Stimulated activated naive CD4-positive, alpha-beta T cell (primary cell): ENCODE measurements around the gene TNFRSF8.
"Not testable (repeated sequence)": the region's sequence is repeated elsewhere in the genome, so short reads cannot be mapped to it uniquely, and the experiment has no call there.

Source experiments
- DNase-seq, 6 experiments: peaks; one replicate each; lab custom pipeline; 2025; lab: John Stamatoyannopoulos, UW

Gene TNFRSF8

DNA sequence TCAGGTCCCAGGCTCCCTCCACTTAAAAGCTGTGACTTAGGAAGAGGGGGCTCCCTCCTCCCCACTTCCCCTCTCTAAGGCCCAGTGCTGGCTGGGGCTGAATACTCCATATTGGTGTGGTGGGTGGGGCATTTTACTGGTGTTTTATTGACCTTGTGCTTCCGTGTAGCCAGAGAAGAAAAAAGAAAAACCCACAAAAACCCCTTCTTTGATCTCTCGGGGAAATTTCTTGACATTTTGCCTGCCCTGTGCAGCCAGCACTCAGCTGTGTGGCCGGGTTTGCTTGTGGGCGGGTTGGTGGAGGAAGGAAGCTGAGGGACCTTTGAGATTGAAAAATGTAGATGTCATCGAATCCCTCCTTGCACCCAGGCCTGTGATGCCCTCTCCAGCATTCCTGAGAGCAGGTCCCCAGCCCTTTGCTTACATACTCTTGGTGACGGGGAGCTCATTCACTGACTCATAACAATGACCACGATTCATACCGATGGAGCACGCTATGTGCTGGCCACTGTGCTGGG is 24.8 kb downstream of the TNFRSF8 start:
- DNase-seq = peak in 2 of 6 experiments; percentile 10 to 14

DNA sequence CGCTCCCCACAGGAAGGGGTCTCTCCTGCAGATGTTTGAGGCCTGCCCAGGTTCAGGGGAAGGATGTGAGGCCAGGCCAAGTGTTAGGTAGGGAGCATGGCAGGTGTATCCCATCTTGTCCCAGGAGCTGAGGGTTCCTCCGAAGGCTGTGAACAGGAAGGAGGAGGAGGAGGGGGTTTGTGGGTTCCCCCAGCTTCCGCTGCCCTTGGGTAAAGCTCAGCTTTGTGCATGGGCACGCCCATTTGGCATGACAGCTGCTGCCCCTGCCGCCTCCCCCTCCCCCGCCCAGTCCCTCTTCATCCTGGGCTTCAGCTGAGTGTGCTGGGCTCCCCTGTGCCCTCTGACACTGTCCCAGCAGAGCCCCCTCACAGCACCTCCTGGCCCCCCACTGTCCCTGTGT is 25.5 kb downstream of the TNFRSF8 start:
- DNase-seq = peak in 4 of 6 experiments; percentile 20 to 32 (median 26)

DNA sequence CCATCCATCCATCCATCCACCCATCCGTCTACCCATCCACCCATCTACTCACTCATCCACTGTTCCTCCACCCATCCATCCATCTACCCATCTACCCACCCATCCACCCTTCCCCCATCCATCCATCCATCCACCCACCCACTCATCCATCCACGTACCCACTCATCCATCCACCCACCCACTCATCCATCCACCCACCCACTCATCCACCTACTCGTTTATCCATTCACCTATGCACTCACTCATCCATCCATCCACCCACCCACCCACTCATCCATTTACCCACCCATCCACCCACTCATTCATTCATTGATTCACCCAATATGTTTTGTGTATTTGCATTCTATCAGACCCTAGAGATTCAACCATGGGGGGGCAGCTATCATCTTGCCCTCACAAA is 27.2 kb downstream of the TNFRSF8 start:
- no peak for DNase-seq

DNA sequence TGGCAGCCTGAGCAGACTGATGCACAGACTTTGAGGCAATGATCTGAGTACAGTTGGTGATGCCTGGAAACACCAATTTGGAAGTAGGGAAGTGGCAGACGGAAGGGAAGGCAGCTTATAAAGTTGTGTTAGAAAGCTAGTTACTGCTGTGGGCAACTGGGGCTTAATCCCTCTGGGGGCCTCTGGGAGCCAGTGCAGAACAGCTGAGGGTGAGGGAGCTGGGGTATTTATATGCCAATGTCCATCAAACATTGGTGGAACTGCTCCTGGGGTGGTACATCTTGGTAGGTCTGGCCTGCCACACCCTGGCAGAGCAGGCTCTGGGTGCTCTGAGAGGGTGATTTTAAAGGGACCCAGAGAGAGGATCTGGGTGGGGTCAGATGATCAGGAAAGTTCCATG is 28.1 kb downstream of the TNFRSF8 start:
- DNase-seq = no peak

DNA sequence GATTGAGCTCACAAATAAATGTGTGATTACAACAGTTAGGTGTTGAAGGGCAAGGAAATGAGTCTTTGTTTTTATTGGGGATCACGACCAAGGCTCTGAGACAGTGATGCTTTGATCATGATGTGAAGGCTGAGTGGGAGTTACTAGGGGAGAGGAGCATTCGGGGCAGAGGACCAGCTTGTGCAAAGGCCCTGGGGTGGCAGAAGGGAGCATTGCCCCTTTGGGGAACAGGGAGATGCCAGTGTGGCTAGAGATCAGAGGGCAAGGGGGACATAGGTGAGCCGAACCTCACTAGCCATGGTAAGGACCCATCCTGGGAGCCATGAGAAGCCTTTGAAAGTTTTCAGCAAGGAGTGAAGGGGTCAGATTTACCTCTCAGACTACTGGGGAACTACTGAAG is 31.1 kb downstream of the TNFRSF8 start:
- no peak for DNase-seq

DNA sequence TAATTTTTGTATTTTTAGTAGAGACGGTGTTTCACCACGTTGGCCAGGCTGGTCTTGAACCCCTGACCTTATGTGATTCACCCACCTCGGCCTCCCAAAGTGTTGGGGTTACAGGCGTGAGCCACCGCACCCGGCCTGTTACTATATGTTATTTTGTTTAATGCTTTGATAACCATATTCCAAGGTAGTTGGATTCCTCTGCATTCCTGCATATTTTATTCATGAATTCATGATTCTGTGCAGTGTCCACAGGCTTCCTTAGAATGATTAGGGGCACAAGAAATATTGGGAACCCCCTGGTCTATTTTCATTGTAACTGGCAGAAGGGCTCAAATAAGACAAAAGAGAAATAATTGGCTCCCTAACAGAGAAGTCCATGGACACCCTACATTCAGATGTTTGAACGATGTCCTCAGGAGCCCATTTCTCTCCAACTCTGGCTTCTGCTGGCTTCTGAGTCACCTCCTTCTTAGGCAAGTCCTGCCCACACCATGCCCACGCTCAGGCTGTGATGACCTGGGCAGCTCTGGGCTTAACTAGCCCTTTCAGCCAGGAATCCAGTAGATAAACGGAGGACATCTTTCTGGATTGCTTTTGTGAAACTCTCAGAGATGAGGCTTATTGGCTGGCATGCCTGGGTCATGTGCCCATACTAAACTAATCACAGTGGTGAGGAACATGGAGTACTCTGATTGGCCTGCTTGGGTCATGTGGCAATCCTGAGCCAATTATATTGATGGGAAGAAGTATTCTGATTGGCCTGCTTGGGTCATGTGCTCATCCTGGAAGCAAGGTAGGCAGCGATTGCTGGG is 32.6 kb downstream of the TNFRSF8 start:
- DNase-seq = no peak

DNA sequence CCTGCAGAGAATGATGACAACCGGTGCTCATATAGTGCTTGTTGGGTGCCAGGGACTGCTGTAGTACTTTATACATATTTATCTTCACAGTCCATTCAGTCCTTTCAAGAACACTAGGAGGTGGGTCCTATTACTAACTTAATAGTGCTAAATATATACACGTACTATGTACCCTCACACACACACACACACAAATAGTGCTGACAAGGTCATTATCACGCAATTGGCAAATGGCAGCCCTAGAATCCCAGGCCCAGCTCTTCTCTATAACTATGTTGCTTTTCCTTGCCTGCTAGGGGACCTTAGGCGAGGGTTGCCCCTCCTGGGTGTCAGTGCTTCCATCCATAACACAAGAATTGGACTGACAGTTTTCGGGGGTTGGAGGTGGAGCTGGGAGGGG is 33.5 kb downstream of the TNFRSF8 start:
- DNase-seq = no peak

DNA sequence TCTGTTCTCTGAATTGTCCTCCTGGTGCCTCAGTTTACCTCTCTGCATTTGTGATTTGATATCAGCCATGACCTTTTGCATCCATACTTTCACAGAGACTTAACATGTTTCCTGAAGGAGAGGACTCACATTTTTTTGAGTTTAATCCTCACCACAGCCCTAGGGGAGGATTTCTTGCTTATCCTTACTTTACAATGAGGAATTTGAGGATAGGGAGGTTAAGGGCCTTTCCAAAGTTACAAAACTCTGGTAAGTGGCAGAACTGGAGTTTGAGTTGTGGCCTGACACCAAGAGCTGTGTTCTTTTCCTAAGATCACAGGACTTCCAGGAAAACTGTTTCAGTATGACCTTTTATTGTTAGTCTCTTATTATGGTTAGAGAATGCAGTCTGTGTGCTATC is 34.2 kb downstream of the TNFRSF8 start:
- no peak for DNase-seq

DNA sequence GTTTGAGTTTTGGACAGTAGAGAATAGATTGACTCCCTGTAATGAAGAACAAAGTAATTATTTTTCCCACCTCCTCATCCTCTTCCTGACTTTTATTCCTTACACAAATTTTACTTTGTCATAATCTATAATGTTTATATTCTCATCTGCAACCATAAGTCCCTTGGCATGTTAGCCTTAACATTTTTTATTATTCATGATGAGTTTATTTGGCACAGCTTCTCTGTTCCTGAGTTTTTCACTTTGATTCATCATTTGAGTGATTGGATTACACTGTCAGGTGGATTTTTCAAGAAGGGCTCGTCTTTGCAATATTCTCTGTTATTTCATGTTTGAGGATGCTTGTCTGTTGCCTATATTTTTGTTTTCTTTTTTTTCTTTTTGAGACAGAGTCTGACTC is 35.7 kb downstream of the TNFRSF8 start:
- DNase-seq = no peak

DNA sequence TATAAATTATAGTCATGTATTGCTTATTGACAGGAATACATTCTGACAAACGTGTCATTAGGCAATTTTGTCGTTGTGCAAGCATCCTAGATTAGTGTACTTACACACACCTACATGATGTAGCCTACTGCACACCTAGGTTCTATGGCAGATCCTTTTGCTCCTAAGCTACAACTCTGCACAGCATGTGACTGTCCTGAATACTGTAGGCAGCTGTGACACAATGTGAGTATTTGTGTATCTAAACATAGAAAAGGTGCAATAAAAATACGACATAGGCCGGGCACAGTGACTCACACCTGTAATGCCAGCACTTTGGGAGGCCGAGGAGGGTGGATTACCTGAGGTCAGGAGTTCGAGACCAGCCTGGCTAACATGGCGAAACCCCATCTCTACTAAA is 36.5 kb downstream of the TNFRSF8 start:
- DNase-seq = no peak

DNA sequence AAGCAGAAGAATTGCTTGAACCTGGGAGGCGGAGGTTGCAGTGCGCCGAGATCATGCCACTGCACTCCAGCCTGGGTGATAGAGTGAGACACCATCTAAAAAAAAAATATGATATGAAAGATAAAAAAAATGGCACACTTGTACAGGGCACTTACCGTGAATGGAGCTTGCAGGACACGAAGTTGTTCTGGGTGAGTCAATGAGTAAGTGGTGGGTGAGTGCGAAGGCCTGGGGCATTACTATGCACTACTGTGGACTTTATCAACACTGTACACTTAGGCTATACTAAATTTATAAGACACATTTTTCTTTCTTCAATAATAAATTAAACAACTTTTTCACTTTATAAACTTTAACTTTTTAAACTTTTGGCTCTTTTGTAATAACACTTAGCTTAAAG is 37.0 kb downstream of the TNFRSF8 start:
- DNase-seq = no peak

DNA sequence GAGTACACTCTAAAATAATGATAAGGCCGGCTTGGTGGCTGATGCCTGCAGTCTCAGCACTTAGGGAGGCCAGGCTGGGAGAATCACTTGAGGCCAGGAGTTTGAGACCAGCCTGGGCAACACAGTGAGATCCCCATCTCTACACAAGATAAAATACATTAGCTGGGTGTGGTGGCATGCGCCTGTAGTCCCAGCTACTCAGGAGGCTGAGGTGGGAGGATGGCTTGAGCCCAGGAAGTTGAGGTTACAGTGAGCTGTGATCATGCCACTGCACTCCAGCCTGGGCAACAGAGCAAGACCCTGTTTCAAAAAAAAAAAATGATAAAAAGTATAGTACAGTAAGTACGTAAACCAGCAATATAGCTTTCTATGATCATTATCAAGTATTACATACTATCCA is 38.0 kb downstream of the TNFRSF8 start:
- not testable (repeated sequence) for DNase-seq

DNA sequence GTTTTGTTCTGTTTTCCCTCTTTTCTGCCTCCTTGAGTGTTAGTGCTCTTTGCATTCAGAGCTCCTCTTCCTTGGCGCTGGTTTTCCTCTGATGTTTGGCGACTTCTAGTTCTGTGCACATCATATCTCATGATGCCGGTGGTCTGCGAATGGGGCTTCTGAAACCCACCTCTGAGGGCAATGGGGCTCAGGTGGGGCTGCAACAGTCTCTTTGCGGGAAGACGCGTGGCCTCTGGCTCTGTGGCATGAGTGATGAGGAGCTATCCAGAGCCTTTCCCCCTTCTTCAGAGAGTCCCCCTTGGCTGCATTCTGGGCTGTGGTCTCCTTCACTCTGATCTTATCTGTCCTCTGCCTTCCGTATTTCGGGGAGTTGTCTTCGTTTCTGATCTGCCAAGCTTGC is 39.0 kb downstream of the TNFRSF8 start:
- no peak for DNase-seq

DNA sequence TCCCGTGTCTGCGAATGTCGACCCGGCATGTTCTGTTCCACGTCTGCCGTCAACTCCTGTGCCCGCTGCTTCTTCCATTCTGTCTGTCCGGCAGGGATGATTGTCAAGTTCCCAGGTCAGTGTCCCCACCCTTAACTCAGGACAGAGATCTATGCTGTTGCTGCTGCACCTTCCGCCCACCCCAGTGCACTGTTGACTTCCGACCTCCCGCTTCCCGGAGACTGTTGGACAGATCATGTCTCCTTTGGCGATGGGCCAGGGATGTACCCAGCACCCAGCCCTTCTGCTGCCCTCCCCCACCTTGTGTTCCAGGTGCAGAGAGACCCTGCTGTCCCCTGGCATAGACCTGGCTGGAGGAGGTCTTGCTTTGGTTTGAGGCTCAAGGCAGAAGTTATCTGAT is 41.3 kb downstream of the TNFRSF8 start:
- no peak for DNase-seq

DNA sequence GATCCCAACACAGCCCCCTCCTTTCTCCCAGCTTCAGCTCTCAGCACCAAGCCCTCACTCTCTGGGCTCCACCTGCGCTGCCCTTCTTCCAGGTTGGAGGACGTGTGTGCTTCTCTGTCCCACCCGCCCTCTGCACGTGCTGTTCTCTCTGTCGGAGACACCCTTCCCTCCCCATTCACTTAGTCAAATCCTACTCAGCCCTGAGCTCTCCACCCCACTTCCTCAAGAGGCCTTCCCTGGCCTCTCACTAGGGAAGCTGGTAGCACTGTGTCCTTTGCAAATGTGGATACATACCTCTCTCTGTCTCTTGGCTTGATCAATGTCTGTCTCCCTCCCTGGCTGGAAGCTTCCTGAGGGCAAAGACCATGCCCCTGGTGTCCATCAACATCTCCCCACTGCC is 43.0 kb downstream of the TNFRSF8 start:
- no peak for DNase-seq

DNA sequence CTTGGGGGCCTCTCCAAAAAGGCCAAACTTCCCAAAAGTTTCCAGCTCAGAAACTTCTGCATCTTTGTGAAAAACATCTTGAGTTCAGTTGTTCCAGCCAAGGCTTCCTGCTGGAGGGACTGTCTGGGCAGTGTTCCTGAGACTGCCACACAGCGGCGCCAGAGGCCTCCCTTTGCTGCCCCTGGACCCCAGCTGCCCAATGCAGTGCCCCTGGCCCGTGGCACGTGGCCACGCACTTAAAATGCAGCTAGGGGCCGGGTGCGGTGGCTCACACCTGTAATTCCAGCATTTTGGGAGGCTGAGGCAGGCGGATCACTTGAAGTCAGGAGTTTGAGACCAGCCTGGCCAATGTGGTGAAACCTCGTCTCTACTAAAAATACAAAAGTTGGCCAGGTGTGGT is 43.8 kb downstream of the TNFRSF8 start:
- not testable (repeated sequence) for DNase-seq

DNA sequence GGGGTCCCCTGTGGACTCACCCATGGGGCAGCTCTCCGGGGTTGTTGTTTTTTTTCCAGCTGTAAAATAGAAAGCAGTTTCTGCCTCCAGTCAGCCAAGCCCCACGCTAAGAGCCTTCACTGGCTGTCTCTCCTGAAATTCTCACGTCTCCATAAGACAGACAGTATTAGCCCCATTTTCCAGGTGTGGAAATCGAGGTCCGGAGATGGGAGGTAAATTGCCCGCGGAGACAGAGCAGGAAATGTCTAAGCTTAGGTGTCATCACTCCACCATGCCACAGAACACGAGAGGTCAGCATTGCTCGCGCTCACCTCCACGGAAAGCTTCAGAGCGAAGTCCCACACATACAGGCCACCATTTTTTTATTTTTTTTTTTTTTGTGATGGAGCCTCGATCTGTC is 44.6 kb downstream of the TNFRSF8 start:
- DNase-seq = no peak

DNA sequence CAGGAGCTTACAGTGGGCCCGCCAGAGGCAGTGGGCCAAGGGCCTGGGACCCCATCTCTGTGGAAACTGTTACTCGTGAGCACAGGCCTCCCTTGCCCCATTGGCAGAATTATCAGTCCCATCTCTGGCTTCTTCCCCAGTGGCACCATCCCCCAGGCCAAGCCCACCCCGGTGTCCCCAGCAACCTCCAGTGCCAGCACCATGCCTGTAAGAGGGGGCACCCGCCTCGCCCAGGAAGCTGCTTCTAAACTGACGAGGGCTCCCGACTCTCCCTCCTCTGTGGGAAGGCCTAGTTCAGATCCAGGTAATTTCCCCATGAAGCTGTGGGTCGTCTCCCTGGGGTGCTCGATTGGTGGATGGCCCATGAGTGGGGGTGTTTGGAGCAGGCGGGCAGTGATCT is 46.8 kb downstream of the TNFRSF8 start:
- DNase-seq = no peak

DNA sequence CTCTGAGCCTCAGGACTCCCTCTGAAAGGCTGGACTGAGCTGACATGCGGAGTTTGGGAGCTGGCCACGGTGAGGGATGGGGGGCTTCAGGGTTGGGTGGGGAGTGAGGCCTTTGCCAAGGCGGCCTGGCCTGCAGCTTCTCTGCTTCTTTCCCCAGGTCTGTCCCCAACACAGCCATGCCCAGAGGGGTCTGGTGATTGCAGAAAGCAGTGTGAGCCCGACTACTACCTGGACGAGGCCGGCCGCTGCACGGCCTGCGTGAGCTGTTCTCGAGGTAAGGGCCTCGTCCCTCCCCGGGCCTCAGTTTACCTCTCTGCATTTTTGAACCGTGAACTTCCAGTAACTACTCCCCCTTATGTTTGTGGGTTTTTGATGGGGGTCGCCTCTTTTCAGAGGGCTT is 48.6 kb downstream of the TNFRSF8 start:
- DNase-seq = no peak

DNA sequence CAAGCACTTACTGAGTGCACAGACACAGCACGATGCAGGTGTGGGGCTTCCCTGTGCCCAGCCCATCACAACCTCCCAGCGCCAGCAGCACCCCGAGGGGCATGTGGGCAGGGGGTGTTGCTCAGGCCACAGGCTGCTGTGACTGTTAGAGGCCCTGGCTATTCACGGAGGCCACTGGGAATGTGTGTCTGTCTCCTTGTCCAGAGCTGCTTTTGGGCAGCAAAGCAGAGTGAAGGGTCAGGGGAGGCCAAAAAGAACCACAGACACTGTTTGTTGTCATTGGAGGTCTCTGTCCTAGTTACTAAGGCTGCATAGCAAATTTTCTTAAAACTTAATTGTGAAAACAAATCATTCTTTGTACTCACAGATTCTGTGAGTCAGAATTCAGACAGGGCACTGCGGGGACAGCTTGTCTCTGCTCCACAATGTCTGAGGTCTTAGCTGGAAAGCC is 49.6 kb downstream of the TNFRSF8 start:
- DNase-seq = no peak

DNA sequence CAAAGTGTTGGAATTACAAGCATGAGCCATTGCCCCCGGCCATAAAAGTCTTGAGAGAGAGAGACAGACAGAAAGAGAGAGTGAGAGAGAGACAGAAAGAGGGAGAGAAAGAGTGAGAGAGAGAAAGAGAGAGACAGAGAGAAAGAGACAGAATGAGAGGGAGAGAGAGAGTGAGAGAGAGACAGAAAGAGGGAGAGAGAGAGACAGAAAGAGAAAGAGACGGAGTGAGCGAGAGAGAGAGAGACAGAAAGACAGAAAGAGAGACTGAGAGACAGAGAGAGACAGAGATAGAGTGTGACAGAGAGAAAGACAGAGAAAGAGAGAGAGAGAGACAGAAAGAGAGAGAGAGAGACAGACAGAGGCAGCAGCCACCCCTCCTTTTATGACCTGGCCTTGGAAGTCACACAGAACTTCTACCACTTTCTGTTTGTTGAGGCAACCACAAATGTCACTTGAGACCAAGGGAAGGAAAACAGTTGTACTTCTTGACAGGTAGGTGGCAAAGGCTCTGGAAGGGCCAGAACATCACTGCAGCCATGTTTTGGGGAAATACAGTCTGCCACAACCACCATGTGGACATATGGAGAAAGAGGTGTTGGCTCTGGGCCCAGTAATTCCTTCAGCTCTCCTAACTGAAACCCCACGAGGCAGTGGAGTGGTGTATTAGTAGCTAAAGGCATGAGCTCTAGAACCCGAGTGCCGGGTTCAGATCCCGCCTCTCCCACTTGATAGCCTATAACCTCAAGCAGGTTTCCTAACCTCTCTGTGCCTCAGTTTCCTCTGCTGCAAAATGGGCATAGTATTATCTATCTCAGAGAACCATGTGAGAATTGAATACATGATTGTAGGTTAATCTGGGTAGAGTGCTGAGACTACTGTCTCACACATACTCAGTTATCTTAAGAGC is 50.6 kb downstream of the TNFRSF8 start:
- DNase-seq = no peak

DNA sequence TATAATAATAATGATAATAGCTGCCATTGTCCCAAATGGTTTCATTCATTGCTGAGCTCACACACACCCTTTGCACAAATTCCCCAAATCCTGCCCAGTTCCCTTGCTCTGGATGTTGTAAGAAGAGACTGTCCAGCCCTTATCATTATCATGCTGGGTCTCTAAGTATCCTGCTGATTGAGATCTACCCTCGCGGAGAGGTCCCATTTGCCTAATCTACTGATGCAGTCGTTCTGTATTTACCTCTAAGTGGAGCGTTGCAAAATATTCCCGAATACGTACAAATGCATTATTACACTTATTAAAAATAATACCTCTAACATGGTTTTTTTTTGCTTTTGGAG is 51.2 kb downstream of the TNFRSF8 start:
- DNase-seq = no peak

DNA sequence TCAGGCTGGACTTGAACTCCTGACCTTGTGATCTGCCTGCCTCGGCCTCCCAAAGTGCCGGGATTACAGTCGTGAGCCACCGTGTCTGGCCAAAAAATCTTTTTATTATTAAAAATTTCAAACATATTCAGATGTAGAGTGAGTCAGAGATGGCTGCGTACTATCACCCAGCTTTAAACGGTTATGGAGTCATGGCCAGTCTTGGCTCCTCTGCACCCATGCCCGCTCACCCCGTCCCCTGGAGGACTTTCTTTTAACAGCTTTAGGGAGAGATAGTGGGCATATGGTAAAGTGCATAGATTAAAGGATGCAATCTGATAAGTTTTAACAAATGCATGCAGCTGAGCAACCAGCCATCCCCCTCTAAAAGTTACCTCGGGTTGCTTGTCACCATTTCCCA is 51.8 kb downstream of the TNFRSF8 start:
- no peak for DNase-seq
